GM10266 (cell line): Measurements from ENCODE around the gene REG4.
"Not testable (repeated sequence)": the region's sequence is repeated elsewhere in the genome, so short reads cannot be mapped to it uniquely, and the experiment has no call there.

Experiments
- DNase-seq: peaks from one replicate; pipeline ENCODE4 v3.0.0; 2012; ENCODE audit errors: extremely low spot score
- TF ChIP-seq, protein P1 (sequence below): IDR thresholded peaks from 2 replicates; pipeline ENCODE4 v1.5.1; 2012; ENCODE audit warnings: mild to moderate bottlenecking, low read depth; ENCODE audit not compliant: control insufficient read depth, insufficient read depth; ENCODE audit errors: missing control alignments

REG4 gene

GRCh38 chr1:119795261-119796200, 15.7 kb downstream of the REG4 start:
- DNase-seq: no peak
- TF ChIP-seq, protein P1, sequence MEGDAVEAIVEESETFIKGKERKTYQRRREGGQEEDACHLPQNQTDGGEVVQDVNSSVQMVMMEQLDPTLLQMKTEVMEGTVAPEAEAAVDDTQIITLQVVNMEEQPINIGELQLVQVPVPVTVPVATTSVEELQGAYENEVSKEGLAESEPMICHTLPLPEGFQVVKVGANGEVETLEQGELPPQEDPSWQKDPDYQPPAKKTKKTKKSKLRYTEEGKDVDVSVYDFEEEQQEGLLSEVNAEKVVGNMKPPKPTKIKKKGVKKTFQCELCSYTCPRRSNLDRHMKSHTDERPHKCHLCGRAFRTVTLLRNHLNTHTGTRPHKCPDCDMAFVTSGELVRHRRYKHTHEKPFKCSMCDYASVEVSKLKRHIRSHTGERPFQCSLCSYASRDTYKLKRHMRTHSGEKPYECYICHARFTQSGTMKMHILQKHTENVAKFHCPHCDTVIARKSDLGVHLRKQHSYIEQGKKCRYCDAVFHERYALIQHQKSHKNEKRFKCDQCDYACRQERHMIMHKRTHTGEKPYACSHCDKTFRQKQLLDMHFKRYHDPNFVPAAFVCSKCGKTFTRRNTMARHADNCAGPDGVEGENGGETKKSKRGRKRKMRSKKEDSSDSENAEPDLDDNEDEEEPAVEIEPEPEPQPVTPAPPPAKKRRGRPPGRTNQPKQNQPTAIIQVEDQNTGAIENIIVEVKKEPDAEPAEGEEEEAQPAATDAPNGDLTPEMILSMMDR: no peak

GRCh38 chr1:119794876-119795240, 16.4 kb downstream of the REG4 start:
- no peak for DNase-seq
- TF ChIP-seq, protein P1: no peak

DNA sequence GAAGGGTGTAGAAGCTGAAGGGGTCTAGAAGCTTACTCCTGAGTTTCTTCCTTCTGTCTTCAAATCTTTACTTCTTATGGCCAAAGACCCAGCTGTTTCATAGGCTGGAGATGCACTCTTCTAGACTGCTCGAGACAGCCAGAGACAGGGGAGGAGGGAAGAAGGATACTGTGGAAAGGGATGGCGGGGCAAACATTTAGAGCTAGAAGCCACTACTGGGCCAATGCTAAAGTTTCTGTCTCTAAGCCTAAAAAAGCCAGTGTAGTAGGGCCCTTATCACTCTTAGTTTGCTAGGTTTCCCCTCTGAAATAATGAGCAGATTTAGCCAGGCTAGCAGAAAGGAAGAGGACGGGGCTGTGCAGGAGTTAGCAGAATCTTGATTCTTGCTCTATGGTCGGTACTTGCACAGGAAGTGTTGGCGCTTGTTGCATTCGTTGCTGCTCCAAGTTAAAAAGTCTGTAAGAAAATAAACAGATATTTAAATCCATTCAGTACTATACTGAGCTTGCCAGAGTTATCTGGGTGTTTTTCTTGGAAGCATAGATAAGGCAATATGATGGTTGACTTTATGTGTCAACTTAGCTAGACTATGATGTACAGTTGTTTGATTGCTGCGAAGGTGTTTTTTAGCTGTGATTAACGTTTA, 16.9 kb downstream of the REG4 start:
- TF ChIP-seq, protein P1: no peak
- no peak for DNase-seq

GRCh38 chr1:119791377-119791776, 19.9 kb downstream of the REG4 start:
- no peak for DNase-seq
- TF ChIP-seq, protein P1: no peak

GRCh38 chr1:119790451-119791198, 20.6 kb downstream of the REG4 start:
- TF ChIP-seq, protein P1: no peak
- no peak for DNase-seq

GRCh38 chr1:119787776-119788175, 23.5 kb downstream of the REG4 start:
- TF ChIP-seq, protein P1: no peak
- DNase-seq: no peak

GRCh38 chr1:119786473-119787050, 24.7 kb downstream of the REG4 start:
- DNase-seq: not testable (repeated sequence)

GRCh38 chr1:119786046-119786445, 25.2 kb downstream of the REG4 start:
- not testable (repeated sequence) for DNase-seq
